ENCODE results near the gene GGT1.
"Not testable (repeated sequence)": the region's sequence is repeated elsewhere in the genome, so short reads cannot be mapped to it uniquely, and the experiment has no call there.

GGT1 gene

DNA sequence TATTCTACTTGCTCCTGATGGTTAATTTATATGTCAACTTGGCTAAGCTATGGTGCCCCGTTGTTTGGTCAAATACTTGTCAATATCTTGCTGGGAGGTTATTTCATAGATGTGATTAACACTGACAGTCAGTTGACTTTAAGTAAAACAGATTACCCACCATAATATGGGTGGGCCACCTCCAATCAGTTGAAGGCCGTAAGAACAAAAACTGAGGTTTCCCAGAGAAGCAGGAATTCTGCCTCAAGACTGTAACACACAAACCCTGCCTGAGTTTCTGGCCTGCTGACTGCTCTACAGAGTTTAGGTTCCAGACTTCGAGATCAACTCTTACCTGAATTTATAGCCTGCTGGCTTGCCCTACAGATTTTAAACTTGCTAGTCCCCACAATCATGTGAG, 33.5 kb downstream of the GGT1 start:
- not testable (repeated sequence) for DNase-seq (ENCODE audit: low read depth in 2 of 2)

- DNase-seq (ENCODE audit: low read depth in 2 of 2) = not testable (repeated sequence)
Measured at GRCh38 chr22:24642307-24642706, 39.3 kb downstream of the GGT1 start.

DNA sequence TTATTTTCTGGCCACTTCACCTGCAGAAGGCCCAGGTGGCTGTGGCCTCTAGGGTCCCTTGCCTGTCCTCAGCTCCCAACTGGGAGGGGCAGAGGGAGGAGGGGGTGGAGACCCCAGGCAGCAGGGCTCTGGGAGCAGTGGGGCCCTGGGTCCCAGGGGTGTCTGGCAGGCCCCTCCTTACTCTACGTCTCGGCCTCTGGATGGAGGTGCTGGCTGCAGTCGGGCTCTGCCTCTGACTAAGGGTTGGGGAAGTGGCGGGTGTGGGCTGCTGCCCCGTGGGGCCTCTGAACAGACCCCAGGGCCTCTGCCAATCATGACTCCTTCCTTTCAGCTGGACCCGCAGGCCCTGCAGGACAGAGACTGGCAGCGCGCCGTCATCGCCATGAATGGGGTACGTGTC, 41.4 kb downstream of the GGT1 start:
- DNase-seq (ENCODE audit: low read depth in 2 of 2) = not testable (repeated sequence)

DNA sequence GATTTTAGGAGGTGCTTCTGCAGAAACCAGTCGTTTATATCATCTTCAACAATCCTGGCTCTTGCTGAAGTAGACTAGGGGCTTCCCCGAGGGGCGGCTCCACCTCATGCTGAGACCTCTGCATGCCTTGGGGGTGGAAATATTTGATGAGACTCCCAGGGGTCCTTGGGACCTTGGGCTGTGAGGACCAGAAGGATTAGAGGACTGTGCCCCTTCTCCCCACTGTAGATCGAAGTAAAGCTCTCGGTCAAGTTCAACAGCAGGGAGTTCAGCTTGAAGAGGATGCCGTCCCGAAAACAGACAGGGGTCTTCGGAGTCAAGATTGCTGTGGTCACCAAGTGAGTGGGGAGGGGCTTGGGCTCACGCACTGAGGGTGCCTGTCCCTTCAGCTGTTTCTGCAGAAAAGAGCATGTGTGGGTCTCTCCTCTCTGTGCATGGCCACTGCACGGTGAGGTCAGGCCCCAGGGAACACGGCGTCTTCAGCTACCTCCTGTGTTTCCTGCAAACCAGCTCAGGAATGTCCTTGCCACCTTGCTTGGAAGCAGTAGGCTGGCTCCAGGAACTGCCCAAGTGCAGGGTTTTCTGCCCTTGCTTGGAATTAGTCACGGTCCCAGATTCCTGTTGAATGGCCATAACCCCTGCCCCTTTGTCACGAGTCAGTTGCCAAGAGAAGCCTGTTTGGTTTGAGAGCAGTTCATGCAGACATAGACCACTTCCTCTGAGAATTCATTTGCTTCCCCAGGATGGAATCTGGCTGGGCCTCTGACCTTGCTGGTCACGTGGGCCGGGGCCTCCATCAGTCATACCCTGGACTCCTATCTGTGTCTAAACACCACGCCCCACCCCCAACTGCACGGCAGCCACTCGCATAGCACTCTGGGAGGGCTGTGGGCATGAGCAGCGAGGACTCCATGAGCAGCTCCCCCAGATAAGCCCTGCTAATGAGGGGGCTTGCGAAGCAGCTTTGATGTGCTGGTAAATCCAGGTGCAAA, 42.7 kb downstream of the GGT1 start:
- DNase-seq (ENCODE audit: low read depth in 2 of 2) = not testable (repeated sequence)

DNA sequence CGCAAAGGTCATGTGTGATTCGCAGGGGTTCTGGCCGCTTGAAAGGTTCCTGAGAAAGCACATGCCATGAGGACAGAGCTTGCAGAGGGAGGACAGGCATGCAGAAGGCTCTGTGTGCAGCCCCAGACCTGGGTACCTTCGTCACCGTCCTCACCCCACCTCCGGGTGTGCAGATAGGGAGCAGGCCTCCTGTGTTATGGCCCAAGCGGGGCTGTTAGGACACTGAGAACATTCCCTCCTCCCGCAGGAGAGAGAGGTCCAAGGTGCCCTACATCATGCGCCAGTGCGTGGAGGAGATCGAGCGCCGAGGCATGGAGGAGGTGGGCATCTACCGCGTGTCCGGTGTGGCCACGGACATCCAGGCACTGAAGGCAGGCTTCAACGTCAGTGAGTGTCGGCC, 43.8 kb downstream of the GGT1 start:
- DNase-seq (ENCODE audit: low read depth in 2 of 2) = not testable (repeated sequence)

- not testable (repeated sequence) for DNase-seq (ENCODE audit: low read depth in 2 of 2)
Measured at GRCh38 chr22:24649371-24649770, 46.4 kb downstream of the GGT1 start.

DNA sequence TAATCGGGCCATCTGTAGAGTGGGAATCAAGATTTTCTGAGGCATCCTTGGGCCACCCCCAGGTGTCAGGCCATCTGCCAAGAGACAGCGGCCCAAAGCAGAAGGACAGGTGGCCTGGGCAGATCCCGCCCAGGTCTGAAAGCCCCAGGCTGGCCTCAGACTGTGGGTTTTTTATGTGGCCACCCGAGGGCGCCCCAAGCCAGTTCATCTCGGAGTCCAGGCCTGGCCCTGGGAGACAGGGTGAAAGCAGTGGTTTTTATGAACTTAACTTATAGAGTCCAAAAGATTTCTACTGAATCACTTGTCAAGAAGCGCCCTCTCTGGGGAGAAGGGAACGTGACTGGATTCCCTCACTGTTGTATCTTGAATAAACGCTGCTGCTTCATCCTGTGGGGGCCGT, 47.9 kb downstream of the GGT1 start:
- peak; percentile 24 to 60 for DNase-seq (ENCODE audit: low read depth in 2 of 2)

DNA sequence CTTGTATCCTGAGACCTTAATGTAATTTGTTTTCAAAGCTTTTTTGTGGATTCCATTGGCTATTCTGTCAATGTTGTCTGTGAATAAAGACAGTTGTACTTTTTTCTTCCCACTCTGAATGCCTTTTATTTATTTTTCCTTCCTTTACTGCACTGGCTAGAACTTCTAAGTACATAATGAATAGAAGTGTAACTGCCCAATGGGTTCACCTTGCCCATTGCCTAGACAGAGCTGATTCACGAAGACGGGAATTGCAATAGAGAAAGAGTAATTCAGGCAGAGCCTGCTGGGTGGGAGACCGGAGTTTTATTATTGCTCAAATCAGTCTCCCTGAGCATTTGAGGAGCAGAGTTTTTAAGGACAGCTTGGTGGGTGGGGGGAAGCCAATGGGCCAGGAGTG, 62.4 kb downstream of the GGT1 start:
- not testable (repeated sequence) for DNase-seq (ENCODE audit: low read depth in 2 of 2)

DNA sequence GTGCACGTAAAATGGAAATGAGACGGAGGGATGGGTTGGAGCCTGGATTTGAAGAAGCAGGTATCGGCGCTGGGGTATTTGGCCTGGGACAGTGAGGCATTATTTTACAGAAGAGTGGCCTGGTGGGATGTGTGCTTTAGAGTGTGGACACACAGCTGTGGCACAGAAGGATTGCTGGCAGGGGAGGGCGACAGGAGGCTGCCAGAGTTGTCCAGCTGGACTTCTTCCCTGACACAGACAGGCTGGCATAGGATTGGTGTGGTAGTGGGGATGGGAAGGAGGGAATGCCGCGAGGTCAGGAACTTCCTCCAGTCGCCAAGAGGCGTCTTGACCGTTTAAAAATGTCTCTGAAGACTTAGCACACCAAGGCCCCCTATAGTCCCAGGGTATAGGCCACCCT, 64.9 kb downstream of the GGT1 start:
- not testable (repeated sequence) for DNase-seq (ENCODE audit: low read depth in 2 of 2)

GRCh38 chr22:24672532-24672931, 69.5 kb downstream of the GGT1 start:
- not testable (repeated sequence) for DNase-seq (ENCODE audit: low read depth in 2 of 2)

All from stimulated activated CD4-positive, alpha-beta T cell treated with anti-CD3 and anti-CD28 coated beads, Interleukin-12 subunit alpha, Interleukin-12 subunit beta, amount 100 ng/mL, for 24 hours (primary cell).